ENCODE results near the gene DOCK10. TPM values are rescaled to one million over a fixed set of nuclear protein-coding genes. Genes with fewer than 3 reads are reported as not detected.
A peak's percentile ranks its signal among the peaks of the same experiment; 100 is the strongest.

Gene DOCK10
- total RNA-seq, 1 experiment from 2014 or later: 0.96 TPM

DNA sequence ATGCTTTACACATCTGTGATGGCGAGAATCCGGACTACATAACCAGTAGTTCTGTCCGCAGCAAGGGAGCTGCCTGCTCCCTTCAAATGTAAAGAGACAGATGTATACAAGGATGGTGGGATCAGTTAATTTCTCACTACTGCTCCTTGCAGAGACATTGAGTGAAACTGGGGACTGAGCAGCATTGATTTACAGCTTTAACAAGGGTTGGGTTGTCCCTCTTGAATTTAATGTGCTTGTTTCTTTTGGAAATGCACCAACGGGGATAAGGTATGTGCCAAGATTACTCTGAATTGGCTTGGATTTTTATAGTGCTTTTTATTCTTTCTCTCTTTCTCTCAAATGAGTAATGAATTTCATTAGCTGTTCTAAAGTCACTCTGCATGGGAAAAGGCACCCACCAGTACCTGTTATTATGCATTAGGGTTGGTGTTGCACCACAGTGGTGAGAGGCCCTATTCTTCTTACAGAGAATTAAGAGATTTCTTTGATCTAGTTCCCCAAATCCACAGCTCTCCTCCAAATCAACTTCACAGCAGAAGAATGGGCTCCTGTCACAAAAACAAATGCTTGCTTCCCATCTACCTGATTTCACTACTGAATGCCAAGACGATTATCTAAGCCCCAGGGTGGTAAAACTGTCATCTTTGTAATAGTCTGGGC lies 107.6 kb downstream of the DOCK10 start:
- H3K27ac Mint-ChIP-seq (ENCODE audit: low read depth, unreplicated experiment): no peak overlapping the region
- H3K9me3 Mint-ChIP-seq (ENCODE audit: unreplicated experiment): no peaks in the 10 kb centered on the region
- no peak for TF ChIP-seq CTCF (IDR thresholded peaks at IDR 0.05; ENCODE audit: unreplicated experiment)
- intact Hi-C loops (cut with micrococcal nuclease): no loop called here
- H3K4me1 Mint-ChIP-seq (ENCODE audit: insufficient read depth, unreplicated experiment): peaks cover 11% of the 10 kb centered on the region
- ChIA-PET POLR2A (no interaction called here), CTCF (no interaction called here)
- no peaks in the 10 kb centered on the region for H3K27me3 Mint-ChIP-seq (ENCODE audit: insufficient read depth, unreplicated experiment)
- no TSS peak for BruUV-seq (replicated peaks)
- no peaks in the 10 kb centered on the region for H3K36me3 Mint-ChIP-seq (ENCODE audit: insufficient read depth, unreplicated experiment)
- no peak overlapping the region for H3K4me3 Mint-ChIP-seq (ENCODE audit: unreplicated experiment)
- peak; percentile 34 for DNase-seq (ENCODE audit: unreplicated experiment)

GRCh38 chr2:224933431-224933830 lies 108.8 kb downstream of the DOCK10 start:
- intact Hi-C loops (cut with micrococcal nuclease): no loop called here
- Mint-ChIP-seq H3K27ac (ENCODE audit: low read depth, unreplicated experiment) (no peak overlapping the region), H3K27me3 (ENCODE audit: insufficient read depth, unreplicated experiment) (no peaks in the 10 kb centered on the region), H3K36me3 (ENCODE audit: insufficient read depth, unreplicated experiment) (peaks cover 10% of the 10 kb centered on the region), H3K4me3 (ENCODE audit: unreplicated experiment) (no peak overlapping the region), H3K9me3 (ENCODE audit: unreplicated experiment) (no peaks in the 10 kb centered on the region), H3K4me1 (ENCODE audit: insufficient read depth, unreplicated experiment) (peaks cover 11% of the 10 kb centered on the region)
- ChIA-PET CTCF (interaction anchor here (0.5 to 0.9 kb wide), 2 partner anchors 8 to 136 kb away, joined by 3 read pairs; no protein-coding TSS in a partner anchor), POLR2A (interaction anchor here (1.0 kb wide), 1 partner anchor 9 kb away, joined by 4 read pairs; no protein-coding TSS in a partner anchor)
- BruUV-seq (replicated peaks): no TSS peak
- no peak for TF ChIP-seq CTCF (IDR thresholded peaks at IDR 0.05; ENCODE audit: unreplicated experiment)
- DNase-seq (ENCODE audit: unreplicated experiment): no peak

DNA sequence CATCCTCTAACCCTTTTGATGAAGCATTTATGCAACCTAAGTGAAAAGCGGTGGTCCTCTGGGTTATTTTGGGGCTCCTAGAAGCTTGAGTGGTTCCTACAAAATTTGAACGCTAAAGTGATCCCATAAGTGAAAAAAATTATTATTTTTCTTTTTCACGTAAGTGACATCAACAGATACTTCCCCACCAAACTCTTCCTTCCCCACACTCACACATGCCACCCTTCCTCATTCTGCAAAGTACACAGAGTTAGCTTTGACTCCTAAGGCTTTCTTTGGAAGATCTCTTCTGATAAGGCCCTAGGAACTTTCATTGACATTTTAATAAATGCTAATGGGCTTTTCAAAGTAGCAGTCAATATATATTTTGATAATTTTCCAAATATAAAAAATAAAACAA lies 109.7 kb downstream of the DOCK10 start:
- TF ChIP-seq CTCF (IDR thresholded peaks at IDR 0.05; ENCODE audit: unreplicated experiment): no peak
- intact Hi-C loops (cut with micrococcal nuclease): no loop called here
- ChIA-PET POLR2A (no interaction called here), CTCF (interaction anchor here (0.9 kb wide), 1 partner anchor 9 kb away, joined by 3 read pairs; no protein-coding TSS in a partner anchor)
- no peaks in the 10 kb centered on the region for H3K9me3 Mint-ChIP-seq (ENCODE audit: unreplicated experiment)
- no peak for DNase-seq (ENCODE audit: unreplicated experiment)
- H3K27me3 Mint-ChIP-seq (ENCODE audit: insufficient read depth, unreplicated experiment): no peaks in the 10 kb centered on the region
- peaks cover 11% of the 10 kb centered on the region for H3K4me1 Mint-ChIP-seq (ENCODE audit: insufficient read depth, unreplicated experiment)
- H3K4me3 Mint-ChIP-seq (ENCODE audit: unreplicated experiment): no peak overlapping the region
- BruUV-seq (replicated peaks): no TSS peak
- peaks cover 10% of the 10 kb centered on the region for H3K36me3 Mint-ChIP-seq (ENCODE audit: insufficient read depth, unreplicated experiment)
- no peak overlapping the region for H3K27ac Mint-ChIP-seq (ENCODE audit: low read depth, unreplicated experiment)

DNA sequence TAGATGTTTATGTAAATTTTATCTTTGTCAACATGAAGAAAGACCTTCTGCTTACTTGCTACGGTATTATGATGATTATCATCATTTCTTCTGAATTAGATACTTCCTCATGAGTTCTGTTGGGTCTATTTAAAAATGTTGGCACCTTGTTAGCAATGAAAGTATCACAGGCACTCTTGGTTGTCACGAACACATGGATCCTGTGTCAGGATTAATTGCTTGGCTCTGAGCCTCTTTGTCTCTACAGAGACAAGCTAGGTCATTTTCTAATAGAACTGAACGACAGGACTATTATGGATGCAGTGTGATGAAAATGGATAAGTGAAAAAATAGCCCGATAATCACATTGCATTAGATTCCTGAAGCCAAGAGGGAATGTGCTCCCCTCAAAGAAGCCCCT lies 110.3 kb downstream of the DOCK10 start:
- POLR2A ChIA-PET: no interaction called here
- CTCF ChIA-PET: no interaction called here
- Mint-ChIP-seq H3K27ac (ENCODE audit: low read depth, unreplicated experiment) (no peak overlapping the region), H3K4me3 (ENCODE audit: unreplicated experiment) (no peak overlapping the region), H3K9me3 (ENCODE audit: unreplicated experiment) (no peaks in the 10 kb centered on the region), H3K36me3 (ENCODE audit: insufficient read depth, unreplicated experiment) (peaks cover 10% of the 10 kb centered on the region), H3K4me1 (ENCODE audit: insufficient read depth, unreplicated experiment) (peaks cover 11% of the 10 kb centered on the region), H3K27me3 (ENCODE audit: insufficient read depth, unreplicated experiment) (no peaks in the 10 kb centered on the region)
- BruUV-seq (replicated peaks): no TSS peak
- TF ChIP-seq CTCF (IDR thresholded peaks at IDR 0.05; ENCODE audit: unreplicated experiment): no peak
- DNase-seq (ENCODE audit: unreplicated experiment): no peak
- intact Hi-C loops (cut with micrococcal nuclease): no loop called here

Data from MCF 10A (cell line).